Caco-2 (cell line): ENCODE results near the gene DNMT3A. TPM values are rescaled to one million over a fixed set of nuclear protein-coding genes. Genes with fewer than 3 reads are reported as not detected.
A peak's percentile ranks its signal among the peaks of the same experiment; 100 is the strongest.

Experiments
- BruUV-seq: library from RNA; stranded (reverse); fragments of 400-500 nt; replicated peaks from 2 replicates; lab custom pipeline; 2021; lab: Mats Ljungman, UMichigan
- CTCF ChIA-PET: fragments of 300-600 bp; sonication (Branson Sonifier 250); formaldehyde crosslinking; loops from one replicate; lab custom pipeline; 2022; ENCODE audit warnings: antibody characterized with exemption; lab: Charles Lee
- POLR2A ChIA-PET: fragments of 300-600 bp; sonication (Branson Sonifier 250); formaldehyde crosslinking; loops from one replicate; lab custom pipeline; 2022; ENCODE audit warnings: antibody characterized with exemption; lab: Charles Lee
- DNase-seq, 2 experiments: peaks; one replicate each; pipeline versions ENCODE4 v3.0.0 to v3.0.0-alpha.2; 2020 to 2022
- H3K27me3 ChIP-seq: replicated peaks from 2 replicates; pipeline ENCODE4 v1.6.0; 2011; ENCODE audit warnings: low read length; ENCODE audit not compliant: control insufficient read depth, insufficient read depth
- H3K36me3 ChIP-seq: 2 replicates; pipeline ENCODE4 v1.5.1; 2011; ENCODE audit warnings: low read length; ENCODE audit not compliant: control insufficient read depth, insufficient read depth
- H3K4me1 ChIP-seq: fragments of 250-450 bp; sonication (Bioruptor Pico); 2 replicates; pipeline ENCODE4 v1.5.1; 2020; ENCODE audit warnings: mild to moderate bottlenecking
- H3K4me3 ChIP-seq: 2 replicates; pipeline ENCODE4 v1.5.1; 2011; ENCODE audit warnings: low read depth, mild to moderate bottlenecking, control low read depth, low read length
- H3K9me3 ChIP-seq: fragments of 250-450 bp; sonication (Bioruptor Pico); 2 replicates; pipeline ENCODE4 v1.5.1; 2020; ENCODE audit warnings: mild to moderate bottlenecking, moderate library complexity
- H3K27ac Mint-ChIP-seq: one replicate; pipeline ENCODE4 v1.8.0; 2022; ENCODE audit warnings: mixed read lengths; ENCODE audit not compliant: unreplicated experiment
- H3K27me3 Mint-ChIP-seq: one replicate; pipeline ENCODE4 v1.8.0; 2022; ENCODE audit warnings: mixed read lengths; ENCODE audit not compliant: insufficient read depth, unreplicated experiment
- H3K36me3 Mint-ChIP-seq: one replicate; pipeline ENCODE4 v1.8.0; 2022; ENCODE audit warnings: mild to moderate bottlenecking, mixed read lengths; ENCODE audit not compliant: insufficient read depth, unreplicated experiment
- H3K4me1 Mint-ChIP-seq: one replicate; pipeline ENCODE4 v1.8.0; 2022; ENCODE audit warnings: low read depth, mixed read lengths; ENCODE audit not compliant: unreplicated experiment
- H3K4me3 Mint-ChIP-seq: one replicate; pipeline ENCODE4 v1.8.0; 2022; ENCODE audit warnings: mild to moderate bottlenecking, moderate library complexity, mixed read lengths; ENCODE audit not compliant: unreplicated experiment
- H3K9me3 Mint-ChIP-seq: one replicate; pipeline ENCODE4 v1.8.0; 2022; ENCODE audit warnings: mixed read lengths; ENCODE audit not compliant: unreplicated experiment
- CTCF ChIP-seq, 2 experiments: fragments of 200-600 bp in 1 of 2; IDR thresholded peaks; 1 replicate in 1 of 2; 2 replicates in 1 of 2; pipeline versions ENCODE4 v1.5.1 to v1.8.0; 2011 to 2022; ENCODE audit warnings: antibody characterized with exemption in 1 of 2, control low read depth in 1 of 2, inconsistent platforms in 1 of 2, low read depth in 1 of 2, low read length in 1 of 2, mild to moderate bottlenecking in 1 of 2, moderate library complexity in 1 of 2; ENCODE audit not compliant: insufficient read depth in 1 of 2, severe bottlenecking in 1 of 2, unreplicated experiment in 1 of 2
- intact Hi-C: fragments of 100-400 bp; cut with micrococcal nuclease; formaldehyde crosslinking; loops from one replicate; pipeline ENCODE4 v1.10.0; 2022; ENCODE audit not compliant: unreplicated experiment
- microRNA-seq: library from miRNA; unstranded; fragments of <30 nt; microRNA quantifications from one replicate; pipeline ENCODE4 v1.2.0, GENCODE V29; 2022
- total RNA-seq: library from RNA; stranded (reverse); gene quantifications from 2 replicates; pipeline ENCODE4 v1.2.3, GENCODE V29; 2022

Gene DNMT3A
- total RNA-seq, 1 experiment from 2014 or later, result 72.2 TPM

GRCh38 chr2:25178976-25179375 is 162.7 kb downstream of the DNMT3A start:
- no peak overlapping the region for H3K27ac Mint-ChIP-seq
- H3K4me1 Mint-ChIP-seq, result peaks cover 6% of the 10 kb centered on the region
- TF ChIP-seq CTCF (IDR thresholded peaks at IDR 0.05; ENCODE audit: insufficient read depth in 1 of 2, low read depth in 1 of 2, low read length in 1 of 2, severe bottlenecking in 1 of 2, unreplicated experiment in 1 of 2), result no peak
- Histone ChIP-seq H3K27me3 (no peaks in the 10 kb centered on the region), H3K9me3 (peaks cover 5% of the 10 kb centered on the region; the same call in 1 of the 2 replicates), H3K4me1 (peaks cover 13% of the 10 kb centered on the region), H3K4me3 (no peak overlapping the region), H3K36me3 (no peaks in the 10 kb centered on the region)
- ChIA-PET POLR2A (no interaction called here), CTCF (no interaction called here)
- peaks cover 11% of the 10 kb centered on the region for H3K9me3 Mint-ChIP-seq
- BruUV-seq, result no TSS peak
- DNase-seq, result no peak
- H3K36me3 Mint-ChIP-seq, result peaks cover 6% of the 10 kb centered on the region
- intact Hi-C loops, result no loop called here
- no peak overlapping the region for H3K4me3 Mint-ChIP-seq
- H3K27me3 Mint-ChIP-seq, result peaks cover 8% of the 10 kb centered on the region

Small RNAs within 50 kb of the gene (microRNA-seq; reads per million reads assigned to microRNA genes)
- gene MIR1301, result 192 reads per million, percentile 76 among the genes with 10 or more reads in this experiment

Other genes starting within 250 kb of the DNMT3A start
- 10.5 and 14.9 TPM in 2 replicates for gene POMC, start 173.3 kb downstream of the DNMT3A start, total RNA-seq